ENCODE data around the gene SREBF2. TPM values are rescaled to one million over a fixed set of nuclear protein-coding genes. Genes with fewer than 3 reads are reported as not detected.

The SREBF2 gene
- total RNA-seq, 4 donors from 2014 or later = 21.4 to 28.0 (median 25.3) TPM

DNA sequence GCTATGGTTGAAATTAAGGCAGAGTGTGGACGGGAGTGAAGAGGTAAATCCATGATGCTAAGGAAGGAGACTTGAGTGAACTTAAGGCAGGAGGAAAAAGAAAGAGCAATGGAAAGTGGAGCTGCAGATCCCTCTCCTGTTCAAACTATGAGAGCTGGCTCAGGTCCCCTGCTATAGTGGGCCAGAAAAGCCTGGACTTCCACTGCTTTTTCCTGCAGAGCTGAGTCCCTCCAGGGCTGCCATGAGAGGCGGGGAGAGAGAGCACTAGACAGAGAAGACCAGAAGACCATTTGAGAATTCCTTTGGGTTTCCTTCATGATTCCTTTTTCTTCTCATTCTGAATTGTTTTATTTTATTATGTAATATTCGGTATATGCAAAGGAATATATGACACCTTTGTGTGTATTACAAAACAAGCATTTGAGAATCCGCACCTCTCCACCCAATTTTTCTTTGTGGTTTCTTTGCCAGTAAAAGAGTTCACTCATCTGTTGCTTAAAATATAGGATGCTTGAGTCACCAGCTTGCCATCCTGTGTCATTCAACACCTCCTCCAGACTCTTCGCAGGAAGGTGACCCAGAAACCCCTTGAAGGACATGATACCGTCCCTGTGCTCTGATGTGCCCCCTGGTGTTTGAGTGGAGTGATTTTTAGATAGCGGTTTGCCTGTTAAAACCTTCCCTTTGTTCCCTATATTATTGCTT, 24.4 kb downstream of the SREBF2 start:
- TF ChIP-seq, protein P1, sequence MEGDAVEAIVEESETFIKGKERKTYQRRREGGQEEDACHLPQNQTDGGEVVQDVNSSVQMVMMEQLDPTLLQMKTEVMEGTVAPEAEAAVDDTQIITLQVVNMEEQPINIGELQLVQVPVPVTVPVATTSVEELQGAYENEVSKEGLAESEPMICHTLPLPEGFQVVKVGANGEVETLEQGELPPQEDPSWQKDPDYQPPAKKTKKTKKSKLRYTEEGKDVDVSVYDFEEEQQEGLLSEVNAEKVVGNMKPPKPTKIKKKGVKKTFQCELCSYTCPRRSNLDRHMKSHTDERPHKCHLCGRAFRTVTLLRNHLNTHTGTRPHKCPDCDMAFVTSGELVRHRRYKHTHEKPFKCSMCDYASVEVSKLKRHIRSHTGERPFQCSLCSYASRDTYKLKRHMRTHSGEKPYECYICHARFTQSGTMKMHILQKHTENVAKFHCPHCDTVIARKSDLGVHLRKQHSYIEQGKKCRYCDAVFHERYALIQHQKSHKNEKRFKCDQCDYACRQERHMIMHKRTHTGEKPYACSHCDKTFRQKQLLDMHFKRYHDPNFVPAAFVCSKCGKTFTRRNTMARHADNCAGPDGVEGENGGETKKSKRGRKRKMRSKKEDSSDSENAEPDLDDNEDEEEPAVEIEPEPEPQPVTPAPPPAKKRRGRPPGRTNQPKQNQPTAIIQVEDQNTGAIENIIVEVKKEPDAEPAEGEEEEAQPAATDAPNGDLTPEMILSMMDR (IDR thresholded peaks at IDR 0.05; ENCODE audit: low read depth) = no peak

DNA sequence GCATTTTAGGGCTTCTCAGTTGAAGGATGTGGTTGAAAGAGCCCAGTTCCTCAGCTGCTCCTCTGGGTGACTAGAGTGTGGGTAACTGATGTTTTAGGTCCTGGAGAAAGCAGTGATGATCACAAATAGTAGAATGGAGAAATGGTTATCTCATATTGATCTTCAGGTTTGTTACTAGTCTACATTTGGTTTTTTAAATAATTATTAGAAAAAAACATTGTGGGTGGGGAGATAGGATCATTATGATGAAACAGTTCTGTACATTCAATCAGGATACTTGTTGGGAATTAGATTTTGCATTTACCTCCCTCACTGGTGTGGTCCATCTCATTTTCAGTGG, 24.9 kb downstream of the SREBF2 start:
- TF ChIP-seq, protein P1 (IDR thresholded peaks at IDR 0.05; ENCODE audit: low read depth) = no peak

DNA sequence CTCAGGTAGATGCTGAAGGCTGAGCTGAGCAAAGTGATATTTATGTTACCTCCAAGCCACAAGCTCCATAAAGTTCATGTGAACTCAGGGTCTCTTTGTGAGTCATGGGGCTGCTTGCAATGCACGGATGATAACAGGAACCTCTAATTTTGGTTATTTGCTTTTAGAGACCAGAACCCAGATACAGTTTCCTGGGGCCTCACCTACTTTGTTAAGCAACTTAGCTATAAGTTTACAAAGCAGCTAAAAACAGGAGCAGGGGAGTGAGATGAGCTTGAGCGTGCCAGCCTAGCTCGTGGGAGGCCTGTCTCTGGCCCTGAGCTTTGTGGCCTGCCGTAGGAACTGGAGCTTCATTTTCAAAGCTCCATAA, 29.2 kb downstream of the SREBF2 start:
- TF ChIP-seq, protein P1 (IDR thresholded peaks at IDR 0.05; ENCODE audit: low read depth) = no peak

DNA sequence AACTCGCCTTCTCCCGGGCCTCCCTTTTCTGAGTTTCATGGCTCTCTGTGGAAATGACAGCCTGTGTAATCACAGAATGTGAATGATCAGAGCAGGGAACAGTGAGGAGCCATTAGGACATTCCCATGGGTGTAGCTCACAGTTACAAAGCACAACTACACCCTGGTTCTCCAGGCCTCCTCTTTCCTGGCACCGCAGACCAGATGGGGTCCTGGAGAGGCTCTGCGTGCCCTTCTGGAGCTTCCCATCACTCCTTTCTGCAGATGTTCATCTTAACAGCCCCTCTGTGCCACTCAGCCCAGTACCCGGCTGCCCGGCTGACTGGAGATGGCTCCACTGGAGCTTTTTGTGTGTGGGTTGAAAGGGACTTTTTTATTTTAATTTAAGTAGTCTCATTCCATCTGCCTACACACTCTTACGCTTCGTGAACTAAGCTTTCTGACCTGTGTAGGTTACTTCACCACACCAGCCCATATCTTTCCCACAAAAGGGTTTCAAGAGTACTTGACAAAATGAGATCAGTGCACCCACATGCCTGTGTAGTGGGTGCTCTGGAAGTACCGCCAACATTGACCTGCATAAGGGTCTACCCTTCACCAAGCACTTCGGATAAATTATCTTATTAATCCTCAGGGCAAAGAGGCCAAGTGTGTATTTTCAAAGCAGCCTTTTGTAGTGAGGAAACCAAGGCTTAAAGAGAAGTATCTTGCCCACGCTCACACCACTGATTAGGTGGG, 29.8 kb downstream of the SREBF2 start:
- TF ChIP-seq, protein P1 (IDR thresholded peaks at IDR 0.05; ENCODE audit: low read depth) = no peak

DNA sequence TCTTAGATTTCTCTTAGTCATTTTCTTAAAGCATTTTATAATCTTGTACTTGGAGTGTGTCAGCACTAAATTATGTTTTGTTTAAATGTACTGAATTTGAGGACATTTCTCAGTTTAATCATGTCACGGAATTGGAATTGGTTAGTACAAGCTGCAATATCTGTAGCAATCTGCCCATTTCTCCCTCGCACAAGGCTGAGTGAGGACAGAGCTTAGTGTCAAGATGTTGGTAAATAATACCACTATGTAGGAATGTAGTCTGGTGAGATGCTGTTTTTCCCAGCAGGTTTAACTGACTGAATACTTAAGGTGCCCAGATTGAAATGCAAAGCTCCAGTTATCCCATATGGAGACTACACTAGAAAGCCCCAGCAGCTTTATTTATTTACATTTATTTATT, 30.6 kb downstream of the SREBF2 start:
- TF ChIP-seq, protein P1 (IDR thresholded peaks at IDR 0.05; ENCODE audit: low read depth) = no peak

DNA sequence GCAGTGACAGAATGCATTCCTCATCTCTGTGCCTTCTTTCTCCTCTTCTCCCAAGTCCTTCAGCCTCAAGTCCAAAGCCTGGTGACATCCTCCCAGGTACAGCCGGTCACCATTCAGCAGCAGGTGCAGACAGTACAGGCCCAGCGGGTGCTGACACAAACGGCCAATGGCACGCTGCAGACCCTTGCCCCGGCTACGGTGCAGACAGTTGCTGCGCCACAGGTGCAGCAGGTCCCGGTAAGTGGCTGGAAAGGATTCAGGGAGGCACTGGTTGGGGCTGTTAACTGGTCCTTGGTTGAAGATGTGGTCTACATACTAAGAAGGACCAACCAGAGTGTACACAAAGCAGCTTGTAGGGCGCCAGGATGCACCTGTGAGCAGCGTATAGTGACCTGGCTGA, 35.7 kb downstream of the SREBF2 start:
- TF ChIP-seq, protein P1 (IDR thresholded peaks at IDR 0.05; ENCODE audit: low read depth) = no peak

DNA sequence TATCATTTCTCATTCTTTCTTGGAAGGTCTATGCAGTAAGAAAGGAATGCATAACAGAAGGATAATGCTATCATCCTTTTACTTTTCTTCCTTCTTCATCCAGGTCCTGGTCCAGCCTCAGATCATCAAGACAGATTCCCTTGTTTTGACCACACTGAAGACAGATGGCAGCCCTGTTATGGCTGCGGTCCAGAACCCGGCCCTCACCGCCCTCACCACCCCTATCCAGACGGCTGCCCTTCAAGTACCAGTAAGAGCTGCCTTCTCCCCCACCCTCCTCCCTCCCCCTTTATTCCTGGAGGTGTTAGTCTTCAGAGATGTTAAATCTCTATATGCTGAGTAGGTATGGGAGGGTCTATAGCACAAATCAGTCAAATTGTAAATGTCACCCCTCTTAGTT, 37.9 kb downstream of the SREBF2 start:
- TF ChIP-seq, protein P1 (IDR thresholded peaks at IDR 0.05; ENCODE audit: low read depth) = no peak
